ENCODE data around the gene OR6C76.

GRCh38 chr12:55407866-55408265 lies 18.2 kb upstream of the OR6C76 start:
- TF ChIP-seq, protein P1, sequence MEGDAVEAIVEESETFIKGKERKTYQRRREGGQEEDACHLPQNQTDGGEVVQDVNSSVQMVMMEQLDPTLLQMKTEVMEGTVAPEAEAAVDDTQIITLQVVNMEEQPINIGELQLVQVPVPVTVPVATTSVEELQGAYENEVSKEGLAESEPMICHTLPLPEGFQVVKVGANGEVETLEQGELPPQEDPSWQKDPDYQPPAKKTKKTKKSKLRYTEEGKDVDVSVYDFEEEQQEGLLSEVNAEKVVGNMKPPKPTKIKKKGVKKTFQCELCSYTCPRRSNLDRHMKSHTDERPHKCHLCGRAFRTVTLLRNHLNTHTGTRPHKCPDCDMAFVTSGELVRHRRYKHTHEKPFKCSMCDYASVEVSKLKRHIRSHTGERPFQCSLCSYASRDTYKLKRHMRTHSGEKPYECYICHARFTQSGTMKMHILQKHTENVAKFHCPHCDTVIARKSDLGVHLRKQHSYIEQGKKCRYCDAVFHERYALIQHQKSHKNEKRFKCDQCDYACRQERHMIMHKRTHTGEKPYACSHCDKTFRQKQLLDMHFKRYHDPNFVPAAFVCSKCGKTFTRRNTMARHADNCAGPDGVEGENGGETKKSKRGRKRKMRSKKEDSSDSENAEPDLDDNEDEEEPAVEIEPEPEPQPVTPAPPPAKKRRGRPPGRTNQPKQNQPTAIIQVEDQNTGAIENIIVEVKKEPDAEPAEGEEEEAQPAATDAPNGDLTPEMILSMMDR (conservative IDR thresholded peaks at IDR 0.05; ENCODE audit: low read depth, low read length), result no peak
- TF ChIP-seq EZH2 (IDR thresholded peaks at IDR 0.05; ENCODE audit: low read length, unreplicated experiment) (no peak), EZH2phosphoT487 (IDR thresholded peaks at IDR 0.05; ENCODE audit: borderline replicate concordance, low read length) (no peak)
